Smooth muscle cell (in vitro differentiated cells): ENCODE results near the gene ZCCHC4. TPM values are rescaled to one million over a fixed set of nuclear protein-coding genes. Genes with fewer than 3 reads are reported as not detected.

Source experiments
- DNase-seq: peaks from one replicate; lab custom pipeline; 2025; ENCODE audit not compliant: unreplicated experiment; lab: John Stamatoyannopoulos, UW
- H2AFZ ChIP-seq: fragments of 200-600 bp; sonication (generic); 2 replicates; pipeline ENCODE4 v1.6.0; 2016; ENCODE audit warnings: antibody characterized with exemption, low read depth, mild to moderate bottlenecking
- H3F3A ChIP-seq: fragments of 200-600 bp; sonication (generic); 2 replicates; pipeline ENCODE4 v1.6.0; 2017; ENCODE audit warnings: antibody characterized with exemption, low read depth
- H3K27ac ChIP-seq: fragments of 200-600 bp; sonication (generic); 2 replicates; pipeline ENCODE4 v1.5.1; 2016; ENCODE audit warnings: low read depth, mild to moderate bottlenecking
- H3K27me3 ChIP-seq: fragments of 200-600 bp; sonication (generic); 2 replicates; pipeline ENCODE4 v1.6.1; 2016; ENCODE audit warnings: low read depth, mild to moderate bottlenecking
- H3K36me3 ChIP-seq: fragments of 200-600 bp; sonication (generic); 2 replicates; pipeline ENCODE4 v1.5.1; 2016; ENCODE audit warnings: low read depth
- H3K4me1 ChIP-seq: fragments of 200-600 bp; sonication (generic); 2 replicates; pipeline ENCODE4 v1.5.1; 2016; ENCODE audit warnings: low read depth
- H3K4me2 ChIP-seq: fragments of 200-600 bp; sonication (generic); 2 replicates; pipeline ENCODE4 v1.6.0; 2016; ENCODE audit warnings: mild to moderate bottlenecking
- H3K4me3 ChIP-seq: fragments of 200-600 bp; sonication (generic); 2 replicates; pipeline ENCODE4 v1.5.1; 2016; ENCODE audit warnings: mild to moderate bottlenecking
- H3K79me2 ChIP-seq: fragments of 200-600 bp; sonication (generic); 2 replicates; pipeline ENCODE4 v1.6.0; 2016; ENCODE audit warnings: low read depth, mild to moderate bottlenecking
- H3K9ac ChIP-seq: fragments of 200-600 bp; sonication (generic); 2 replicates; pipeline ENCODE4 v1.6.0; 2016; ENCODE audit warnings: low read depth
- H3K9me3 ChIP-seq: fragments of 200-600 bp; sonication (generic); replicated peaks from 2 replicates; pipeline ENCODE4 v1.5.1; 2016; ENCODE audit warnings: low read depth
- H4K20me1 ChIP-seq: fragments of 200-600 bp; sonication (generic); 2 replicates; pipeline ENCODE4 v1.6.0; 2016; ENCODE audit warnings: low read depth
- WGBS: methylation state at CpG from one replicate; pipeline ENCODE4 v1.1.7; 2016; ENCODE audit warnings: low lambda C conversion rate; 5-methylcytosine and 5-hydroxymethylcytosine counted together
- polyA plus RNA-seq: library from polyadenylated mRNA; unstranded; fragments of >200 nt; fragmentation: Nextera tagmentation; extraction: Ambion mirVana; gene quantifications from 2 replicates; pipeline ENCODE4 v1.2.1, GENCODE V29; 2016
- total RNA-seq: library from RNA; depleted of rRNA; stranded (reverse); fragments of >200 nt; gene quantifications from 2 replicates; pipeline ENCODE4 v1.2.3, GENCODE V29; 2014
- TF ChIP-seq, protein P1 (sequence below): fragments of 200-600 bp; sonication (generic); IDR thresholded peaks from 2 replicates; pipeline ENCODE4 v1.5.1; 2017; ENCODE audit warnings: borderline replicate concordance, mild to moderate bottlenecking, antibody characterized with exemption; ENCODE audit not compliant: insufficient read depth, poor library complexity, severe bottlenecking

Gene ZCCHC4
- total and polyA plus RNA-seq, 2 experiments from 2014 or later, result 11.9 to 14.1 TPM

DNA sequence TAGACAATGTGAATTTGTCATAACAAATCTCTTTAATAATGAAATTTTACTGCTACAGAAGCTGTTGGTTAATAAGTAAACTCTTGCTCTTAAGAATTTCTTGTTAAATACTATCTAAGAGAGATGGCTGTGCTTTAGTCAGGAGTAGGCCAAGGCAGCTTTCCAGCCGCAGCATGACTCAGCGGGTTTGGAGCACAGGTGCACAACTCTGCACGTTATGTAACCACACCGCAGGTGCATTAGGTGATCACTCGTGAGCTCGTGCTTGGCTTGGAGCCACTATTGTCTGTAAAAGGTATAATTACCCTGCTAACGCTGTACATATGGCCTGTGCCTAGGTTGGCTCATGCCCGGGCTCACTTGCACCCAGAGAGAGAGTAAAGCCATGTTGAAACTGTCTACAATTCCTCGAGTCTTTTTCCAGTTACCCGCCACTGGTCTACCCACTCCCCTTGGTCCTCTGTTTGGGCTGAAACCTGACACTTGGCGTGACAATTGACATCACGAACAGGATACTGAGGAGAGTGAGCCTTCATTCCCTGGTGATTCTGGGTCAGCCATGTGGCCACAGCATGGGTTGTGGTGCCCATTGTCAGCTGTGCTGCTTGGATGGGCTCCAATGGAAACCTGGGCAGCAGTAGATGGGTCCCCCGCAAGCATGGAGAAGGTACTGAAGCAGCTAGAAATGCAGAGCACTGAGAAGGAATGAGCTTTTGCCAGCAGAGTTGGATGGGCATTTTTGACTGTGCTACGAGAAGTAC lies 46.1 kb downstream of the ZCCHC4 start:
- TF ChIP-seq, protein P1, sequence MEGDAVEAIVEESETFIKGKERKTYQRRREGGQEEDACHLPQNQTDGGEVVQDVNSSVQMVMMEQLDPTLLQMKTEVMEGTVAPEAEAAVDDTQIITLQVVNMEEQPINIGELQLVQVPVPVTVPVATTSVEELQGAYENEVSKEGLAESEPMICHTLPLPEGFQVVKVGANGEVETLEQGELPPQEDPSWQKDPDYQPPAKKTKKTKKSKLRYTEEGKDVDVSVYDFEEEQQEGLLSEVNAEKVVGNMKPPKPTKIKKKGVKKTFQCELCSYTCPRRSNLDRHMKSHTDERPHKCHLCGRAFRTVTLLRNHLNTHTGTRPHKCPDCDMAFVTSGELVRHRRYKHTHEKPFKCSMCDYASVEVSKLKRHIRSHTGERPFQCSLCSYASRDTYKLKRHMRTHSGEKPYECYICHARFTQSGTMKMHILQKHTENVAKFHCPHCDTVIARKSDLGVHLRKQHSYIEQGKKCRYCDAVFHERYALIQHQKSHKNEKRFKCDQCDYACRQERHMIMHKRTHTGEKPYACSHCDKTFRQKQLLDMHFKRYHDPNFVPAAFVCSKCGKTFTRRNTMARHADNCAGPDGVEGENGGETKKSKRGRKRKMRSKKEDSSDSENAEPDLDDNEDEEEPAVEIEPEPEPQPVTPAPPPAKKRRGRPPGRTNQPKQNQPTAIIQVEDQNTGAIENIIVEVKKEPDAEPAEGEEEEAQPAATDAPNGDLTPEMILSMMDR, result no peak
- no peaks in the 10 kb centered on the region for H4K20me1 ChIP-seq
- H3K79me2 ChIP-seq, result no peaks in the 10 kb centered on the region
- no peaks in the 10 kb centered on the region for H3K4me1 ChIP-seq
- no peaks in the 10 kb centered on the region for H3K9me3 ChIP-seq
- no peak for DNase-seq
- no peak overlapping the region for H3K9ac ChIP-seq
- no peak overlapping the region for H3K4me3 ChIP-seq
- H3K4me2 ChIP-seq, result no peak overlapping the region
- WGBS, result 94% methylated on average over 14 of the region's 14 CpGs
- H3F3A ChIP-seq, result no peaks in the 10 kb centered on the region
- H3K36me3 ChIP-seq, result no peaks in the 10 kb centered on the region
- H2AFZ ChIP-seq, result no peak overlapping the region
- H3K27me3 ChIP-seq, result no peaks in the 10 kb centered on the region
- H3K27ac ChIP-seq, result no peak overlapping the region

DNA sequence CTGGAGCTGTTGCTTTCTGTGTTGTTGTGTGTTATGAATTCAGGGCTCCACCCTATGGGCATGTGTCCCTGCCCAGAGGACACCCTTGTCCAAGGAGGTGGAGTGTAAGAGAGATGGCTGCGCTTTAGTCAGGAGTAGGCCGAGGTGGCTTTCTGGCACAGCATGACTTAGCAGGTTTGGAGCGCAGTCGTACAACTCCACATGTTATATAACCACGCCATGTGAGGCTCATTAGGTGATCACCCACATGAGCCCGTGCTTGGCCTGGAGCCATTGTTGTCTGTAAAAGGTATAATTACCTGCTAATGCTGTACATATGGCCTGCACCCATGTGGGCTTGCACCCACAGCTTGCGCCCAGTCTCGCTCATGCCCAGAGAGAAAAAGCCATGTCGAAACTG lies 48.7 kb downstream of the ZCCHC4 start:
- H3K36me3 ChIP-seq, result no peaks in the 10 kb centered on the region
- H2AFZ ChIP-seq, result no peak overlapping the region
- H3K27me3 ChIP-seq, result no peaks in the 10 kb centered on the region
- WGBS, result 98% methylated on average over 9 of the region's 9 CpGs
- H3K4me2 ChIP-seq, result no peak overlapping the region
- H3K9me3 ChIP-seq, result no peaks in the 10 kb centered on the region
- no peaks in the 10 kb centered on the region for H3K4me1 ChIP-seq
- no peaks in the 10 kb centered on the region for H3F3A ChIP-seq
- H3K4me3 ChIP-seq, result no peak overlapping the region
- no peaks in the 10 kb centered on the region for H3K79me2 ChIP-seq
- no peak overlapping the region for H3K9ac ChIP-seq
- TF ChIP-seq, protein P1, result no peak
- no peaks in the 10 kb centered on the region for H4K20me1 ChIP-seq
- H3K27ac ChIP-seq, result no peak overlapping the region
- no peak for DNase-seq

DNA sequence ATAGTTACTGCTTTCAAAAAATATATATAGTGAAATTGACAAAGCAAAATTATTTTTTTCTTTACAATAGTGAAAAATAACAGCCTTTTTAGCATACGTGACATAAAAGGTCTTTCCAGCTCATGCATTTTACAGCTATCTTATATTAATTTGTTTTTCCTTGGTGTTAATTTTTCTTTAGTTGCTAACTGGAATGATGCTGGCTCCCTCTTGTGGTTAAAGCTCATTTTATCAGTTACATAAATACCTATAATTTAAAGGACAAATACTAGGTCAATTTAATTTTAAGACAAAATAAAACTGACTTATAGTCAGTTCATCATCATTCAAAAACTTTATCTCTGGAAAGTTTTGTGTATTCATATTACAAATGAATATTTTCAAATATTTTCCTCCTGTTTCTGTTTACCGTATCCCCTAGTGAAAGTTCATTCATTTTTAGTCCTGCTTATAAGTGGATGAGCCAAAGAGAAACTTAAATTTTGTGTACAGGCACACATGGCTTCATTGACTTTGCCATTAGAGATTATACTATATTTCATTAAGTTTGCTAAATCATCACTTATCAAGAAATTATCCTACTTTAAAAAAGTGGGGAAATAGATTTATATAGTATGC lies 54.5 kb downstream of the ZCCHC4 start:
- Histone ChIP-seq H3K27ac (no peak overlapping the region), H3K79me2 (no peaks in the 10 kb centered on the region), H3K4me3 (no peak overlapping the region), H3K4me1 (peaks cover 7% of the 10 kb centered on the region), H3K9ac (no peak overlapping the region), H3K9me3 (no peaks in the 10 kb centered on the region), H3F3A (peaks cover 14% of the 10 kb centered on the region), H3K4me2 (no peak overlapping the region), H3K27me3 (no peaks in the 10 kb centered on the region), H3K36me3 (no peaks in the 10 kb centered on the region), H4K20me1 (no peaks in the 10 kb centered on the region), H2AFZ (no peak overlapping the region)
- 77% methylated on average over 2 of the region's 2 CpGs for WGBS
- DNase-seq, result no peak
- TF ChIP-seq, protein P1, result peak; percentile 77
